CD4-positive, alpha-beta T cell (primary cell): Measurements from ENCODE around the gene GAL. TPM values are rescaled to one million over a fixed set of nuclear protein-coding genes. Genes with fewer than 3 reads are reported as not detected.

Experiments
- ATAC-seq: fragments of 200-7000 bp; cut with Tn5 transposase; one replicate; pipeline ENCODE4 v1.10.0; 2022; ENCODE audit warnings: mild to moderate bottlenecking; ENCODE audit not compliant: poor library complexity
- CTCF ChIA-PET: fragments of 350-600 bp; sonication (Branson Sonifier 250); formaldehyde crosslinking; loops from one replicate; lab custom pipeline; 2021; ENCODE audit warnings: antibody characterized with exemption, inconsistent platforms; lab: Charles Lee
- POLR2A ChIA-PET: fragments of 350-600 bp; sonication (Branson Sonifier 250); formaldehyde crosslinking; loops from one replicate; lab custom pipeline; 2021; ENCODE audit warnings: antibody characterized with exemption, inconsistent platforms; lab: Charles Lee
- DNase-seq, 14 experiments: peaks; one replicate each; pipeline ENCODE4 v3.0.0-alpha.2; 2013 to 2020; ENCODE audit warnings: mixed read lengths in 2 of 14
- H3K27ac ChIP-seq, 2 donors: one replicate each; pipeline versions ENCODE4 v1.5.1 to v1.7.0; 2013; ENCODE audit warnings: low read length in 2 of 2, low read depth in 1 of 2, mild to moderate bottlenecking in 1 of 2
- H3K27me3 ChIP-seq, 2 experiments: 1 replicate in 1 of 2; 2 replicates in 1 of 2; pipeline versions ENCODE4 v1.6.1 to v1.7.0; 2013; ENCODE audit warnings: low read length in 2 of 2, control low read depth in 1 of 2, mild to moderate bottlenecking in 1 of 2, moderate library complexity in 1 of 2; ENCODE audit not compliant: insufficient read depth in 2 of 2, control insufficient read depth in 1 of 2
- H3K36me3 ChIP-seq: one replicate; pipeline ENCODE4 v1.6.1; 2013; ENCODE audit warnings: low read length, control low read depth; ENCODE audit not compliant: insufficient read depth
- H3K4me1 ChIP-seq: one replicate; pipeline ENCODE4 v1.6.1; 2013; ENCODE audit warnings: low read length, control low read depth; ENCODE audit not compliant: insufficient read depth
- H3K4me3 ChIP-seq: one replicate; pipeline ENCODE4 v1.5.1; 2013; ENCODE audit warnings: mild to moderate bottlenecking, low read length, moderate library complexity
- H3K9me3 ChIP-seq, 2 experiments: 1 replicate in 1 of 2; 2 replicates in 1 of 2; pipeline versions ENCODE4 v1.6.1 to v1.7.0; 2013; ENCODE audit warnings: low read length in 2 of 2, mild to moderate bottlenecking in 2 of 2, control low read depth in 1 of 2, moderate library complexity in 1 of 2; ENCODE audit not compliant: control insufficient read depth in 1 of 2, insufficient read depth in 1 of 2
- H3K27ac Mint-ChIP-seq: one replicate; pipeline ENCODE4 v1.8.0; 2020; ENCODE audit warnings: mixed read lengths
- H3K27me3 Mint-ChIP-seq: one replicate; pipeline ENCODE4 v1.8.0; 2021; ENCODE audit warnings: mixed read lengths
- H3K36me3 Mint-ChIP-seq: one replicate; pipeline ENCODE4 v1.8.0; 2021; ENCODE audit warnings: low read depth, mixed read lengths
- H3K4me1 Mint-ChIP-seq: one replicate; pipeline ENCODE4 v1.8.0; 2021; ENCODE audit warnings: low read depth, mixed read lengths
- H3K4me3 Mint-ChIP-seq: one replicate; pipeline ENCODE4 v1.8.0; 2020; ENCODE audit warnings: mild to moderate bottlenecking, mixed read lengths
- H3K9me3 Mint-ChIP-seq: one replicate; pipeline ENCODE4 v1.8.0; 2020; ENCODE audit warnings: mixed read lengths
- intact Hi-C, 2 experiments: fragments of 100-400 bp; cut with DNase I in 1 of 2; cut with micrococcal nuclease in 1 of 2; formaldehyde crosslinking; loops; one replicate each; pipeline versions ENCODE4 v1.15.1 to v1.9.0; 2023 to 2025; cut with DNase I, micrococcal nuclease
- total RNA-seq, 174 experiments: library from RNA in 2 of 174; stranded (reverse) in 2 of 174; gene quantifications; one replicate each; pipeline ENCODE4 v1.2.3 and lab custom pipeline; 2021 to 2026
- TF ChIP-seq, protein P1 (sequence below): fragments of 200-600 bp; IDR thresholded peaks from one replicate; pipeline ENCODE4 v1.8.0; 2022; ENCODE audit warnings: antibody characterized with exemption, mild to moderate bottlenecking

Gene GAL
- total RNA-seq, 2 experiments from 2014 or later: not detected

DNA sequence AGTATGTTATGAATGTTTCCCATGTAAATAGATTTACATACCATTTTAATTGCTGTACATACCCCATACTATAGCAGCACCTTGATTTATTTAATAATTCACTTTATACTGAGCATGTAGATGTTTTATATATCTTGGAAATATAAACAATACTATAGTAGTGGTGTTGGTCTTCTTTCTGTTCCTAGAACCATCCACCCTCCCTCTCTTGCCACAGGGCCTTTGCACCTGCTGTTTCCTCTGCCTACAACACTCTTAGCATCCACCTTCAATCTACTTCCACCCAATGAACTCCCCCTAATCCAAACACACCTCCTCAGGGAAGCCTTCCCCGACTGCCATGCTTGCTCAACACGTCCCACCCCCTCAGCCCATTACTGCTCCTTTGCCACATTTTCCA lies 36.7 kb downstream of the GAL start:
- POLR2A ChIA-PET: no interaction called here

DNA sequence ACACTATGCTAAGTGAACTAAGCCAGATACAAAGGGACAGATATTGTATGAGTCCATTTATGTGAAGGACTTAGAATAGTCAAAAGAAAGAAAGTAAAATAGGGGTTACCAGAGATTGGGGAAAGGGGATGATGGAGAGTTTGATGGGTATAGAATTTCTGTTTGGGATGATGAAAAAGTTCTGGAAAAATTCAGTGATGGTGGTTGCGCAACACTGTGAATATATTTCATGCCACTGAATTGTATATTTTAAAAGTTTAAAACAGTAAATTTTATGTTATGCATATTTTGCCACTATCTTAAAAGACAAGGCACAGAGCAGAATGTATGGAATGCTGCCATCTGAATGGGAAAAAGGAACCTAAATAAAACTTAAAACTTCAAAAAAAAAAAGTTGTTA lies 37.8 kb downstream of the GAL start:
- Mint-ChIP-seq H3K36me3 (peaks cover 35% of the 10 kb centered on the region), H3K9me3 (peaks cover 9% of the 10 kb centered on the region), H3K4me1 (no peaks in the 10 kb centered on the region), H3K4me3 (no peak overlapping the region), H3K27me3 (no peaks in the 10 kb centered on the region), H3K27ac (no peak overlapping the region)
- ChIA-PET POLR2A (no interaction called here), CTCF (no interaction called here)
- Histone ChIP-seq H3K27me3 (no peaks in the 10 kb centered on the region), H3K4me3 (no peak overlapping the region), H3K9me3 (peaks cover 4 to 8% of the 10 kb centered on the region in 2 experiments), H3K27ac (no peak overlapping the region), H3K4me1 (no peaks in the 10 kb centered on the region), H3K36me3 (no peaks in the 10 kb centered on the region)
- TF ChIP-seq, protein P1, sequence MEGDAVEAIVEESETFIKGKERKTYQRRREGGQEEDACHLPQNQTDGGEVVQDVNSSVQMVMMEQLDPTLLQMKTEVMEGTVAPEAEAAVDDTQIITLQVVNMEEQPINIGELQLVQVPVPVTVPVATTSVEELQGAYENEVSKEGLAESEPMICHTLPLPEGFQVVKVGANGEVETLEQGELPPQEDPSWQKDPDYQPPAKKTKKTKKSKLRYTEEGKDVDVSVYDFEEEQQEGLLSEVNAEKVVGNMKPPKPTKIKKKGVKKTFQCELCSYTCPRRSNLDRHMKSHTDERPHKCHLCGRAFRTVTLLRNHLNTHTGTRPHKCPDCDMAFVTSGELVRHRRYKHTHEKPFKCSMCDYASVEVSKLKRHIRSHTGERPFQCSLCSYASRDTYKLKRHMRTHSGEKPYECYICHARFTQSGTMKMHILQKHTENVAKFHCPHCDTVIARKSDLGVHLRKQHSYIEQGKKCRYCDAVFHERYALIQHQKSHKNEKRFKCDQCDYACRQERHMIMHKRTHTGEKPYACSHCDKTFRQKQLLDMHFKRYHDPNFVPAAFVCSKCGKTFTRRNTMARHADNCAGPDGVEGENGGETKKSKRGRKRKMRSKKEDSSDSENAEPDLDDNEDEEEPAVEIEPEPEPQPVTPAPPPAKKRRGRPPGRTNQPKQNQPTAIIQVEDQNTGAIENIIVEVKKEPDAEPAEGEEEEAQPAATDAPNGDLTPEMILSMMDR: no peak
- DNase-seq (no peak), ATAC-seq (no peak)
- intact Hi-C loops: no loop called here

More for the DNA sequence above, 36.7 kb downstream of the GAL start:
- intact Hi-C loops: no loop called here
- Mint-ChIP-seq H3K9me3 (peaks cover 9% of the 10 kb centered on the region), H3K27ac (no peak overlapping the region), H3K27me3 (no peaks in the 10 kb centered on the region), H3K4me3 (no peak overlapping the region), H3K4me1 (no peaks in the 10 kb centered on the region), H3K36me3 (peaks cover 35% of the 10 kb centered on the region)
- Histone ChIP-seq H3K27ac (no peak overlapping the region), H3K4me1 (no peaks in the 10 kb centered on the region), H3K4me3 (no peak overlapping the region), H3K36me3 (no peaks in the 10 kb centered on the region), H3K27me3 (no peaks in the 10 kb centered on the region), H3K9me3 (peaks cover 4 to 8% of the 10 kb centered on the region in 2 experiments)
- TF ChIP-seq, protein P1: no peak
- no peak for DNase-seq
- no peak for ATAC-seq
- CTCF ChIA-PET: no interaction called here

DNA sequence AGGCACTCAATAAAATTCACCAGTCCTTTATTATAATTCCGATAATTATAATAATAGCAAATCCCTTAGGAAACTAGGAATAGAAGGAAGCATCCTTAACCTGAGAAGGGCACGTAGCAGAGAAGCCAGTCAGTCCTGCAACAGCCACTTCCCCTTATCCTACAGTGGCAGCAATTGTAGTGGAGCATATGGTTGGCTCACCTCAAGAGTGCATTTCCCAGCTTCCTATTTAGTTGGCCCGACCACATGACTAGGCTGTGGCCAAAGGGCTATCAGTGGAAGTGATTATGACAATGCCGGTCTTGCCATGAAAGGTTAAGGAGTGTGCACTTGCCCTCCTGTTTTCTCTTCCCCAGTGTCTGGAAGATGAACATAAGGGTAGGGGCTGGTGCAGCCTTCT lies 39.9 kb downstream of the GAL start:
- POLR2A ChIA-PET: no interaction called here
- no peaks in the 10 kb centered on the region for H3K36me3 ChIP-seq
- H3K27me3 ChIP-seq: no peaks in the 10 kb centered on the region
- Mint-ChIP-seq H3K27ac (no peak overlapping the region), H3K27me3 (no peaks in the 10 kb centered on the region), H3K9me3 (peaks cover 9% of the 10 kb centered on the region), H3K4me1 (no peaks in the 10 kb centered on the region), H3K4me3 (no peak overlapping the region), H3K36me3 (peaks cover 23% of the 10 kb centered on the region)
- DNase-seq (peak in 1 of 14 experiments; percentile 7), ATAC-seq (no peak)
- TF ChIP-seq, protein P1: no peak
- H3K4me1 ChIP-seq: no peaks in the 10 kb centered on the region
- H3K9me3 ChIP-seq: peaks cover 0 to 8% of the 10 kb centered on the region in 2 experiments
- no peak overlapping the region for H3K27ac ChIP-seq
- CTCF ChIA-PET: no interaction called here
- H3K4me3 ChIP-seq: no peak overlapping the region
- intact Hi-C loops: no loop called here
